ENCODE results near the gene LBHD2.
"Not testable (repeated sequence)": the region's sequence is repeated elsewhere in the genome, so short reads cannot be mapped to it uniquely, and the experiment has no call there.

LBHD2 gene

GRCh38 chr14:103107455-103107854 is 23.4 kb downstream of the LBHD2 start:
- no peak for DNase-seq

DNA sequence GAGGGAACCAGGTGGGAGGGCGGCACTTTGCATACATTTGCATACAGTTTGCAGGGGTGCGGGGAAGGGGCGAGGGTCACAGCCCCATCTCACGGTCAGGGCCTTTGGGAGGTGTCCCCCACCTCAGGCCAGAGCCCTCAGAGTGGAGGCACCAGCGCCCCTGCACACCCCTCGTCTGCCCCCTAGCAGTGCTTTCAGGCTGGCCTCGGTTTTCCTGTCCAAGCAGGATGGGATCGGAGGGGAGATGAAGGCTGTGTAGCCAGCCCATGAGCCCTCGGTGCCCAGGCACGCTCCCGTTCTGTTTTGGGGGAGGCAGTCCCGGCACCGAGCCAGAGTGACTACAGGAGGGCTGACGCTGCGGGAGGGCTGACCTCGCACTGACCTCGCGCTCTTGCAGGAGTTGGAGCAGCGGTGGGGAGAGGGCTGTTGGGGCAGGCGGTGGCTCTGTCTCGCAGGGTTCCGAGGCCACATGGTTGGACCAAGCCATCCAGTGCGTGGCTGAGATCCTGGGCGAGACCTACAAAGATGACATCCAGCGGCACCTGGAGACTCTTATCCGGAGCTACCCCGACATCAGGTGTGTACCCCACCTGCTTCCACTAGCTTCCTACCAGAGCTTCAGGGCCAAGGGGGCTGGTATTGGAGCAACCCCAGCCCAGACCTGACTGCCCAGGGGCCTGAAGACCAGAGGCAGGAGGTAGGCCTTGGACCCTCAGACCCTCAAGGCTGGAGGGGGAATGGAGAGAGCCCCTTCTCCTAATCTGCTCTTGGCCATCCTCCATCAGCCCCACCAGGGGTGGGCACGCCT is 24.1 kb downstream of the LBHD2 start:
- DNase-seq: no peak

GRCh38 chr14:103108749-103109207 is 24.8 kb downstream of the LBHD2 start:
- DNase-seq: no peak

DNA sequence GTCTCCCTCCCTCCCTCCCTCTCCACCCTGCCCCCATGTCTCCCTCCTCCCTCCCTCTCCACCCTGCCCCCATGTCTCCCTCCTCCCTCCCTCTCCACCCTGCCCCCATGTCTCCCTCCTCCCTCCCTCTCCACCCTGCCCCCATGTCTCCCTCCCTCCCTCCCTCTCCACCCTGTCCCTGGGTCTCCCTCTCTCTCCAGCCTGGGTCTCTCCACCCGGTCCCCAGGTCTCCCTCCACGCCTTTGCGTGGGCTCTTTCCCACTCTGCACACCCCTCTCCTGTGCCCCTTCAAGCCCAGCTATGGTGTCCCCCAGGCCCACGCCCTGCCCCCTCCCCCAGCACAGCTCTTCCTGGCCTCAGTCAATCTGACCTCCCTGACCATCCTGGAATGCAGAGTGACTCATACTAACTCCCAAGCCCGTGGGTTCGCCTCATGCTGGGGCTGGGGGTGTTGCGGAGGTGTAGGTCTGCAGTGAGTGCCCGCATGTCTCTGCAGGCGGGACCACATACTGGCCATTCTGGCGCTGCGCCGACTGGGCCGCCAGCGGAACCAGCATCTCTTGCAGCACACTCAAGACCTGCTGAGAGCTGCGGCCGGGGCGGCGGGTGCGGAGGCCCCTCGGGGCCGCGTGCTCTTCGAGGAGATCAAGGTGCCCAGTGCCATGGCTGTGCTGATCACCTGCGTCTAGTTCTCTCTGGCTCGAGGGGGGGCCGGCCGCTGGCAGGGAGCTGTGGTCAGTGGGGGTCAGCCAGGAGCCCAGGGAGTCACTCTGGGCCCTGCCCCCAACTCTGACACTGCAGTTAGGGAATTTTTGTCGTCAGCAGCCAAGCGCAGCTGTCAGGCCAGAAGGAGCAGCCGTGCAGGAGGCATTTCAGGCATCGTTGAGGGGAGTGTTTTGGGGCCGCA is 25.8 kb downstream of the LBHD2 start:
- no peak for DNase-seq

GRCh38 chr14:103110681-103111231 is 26.7 kb downstream of the LBHD2 start:
- no peak for DNase-seq

DNA sequence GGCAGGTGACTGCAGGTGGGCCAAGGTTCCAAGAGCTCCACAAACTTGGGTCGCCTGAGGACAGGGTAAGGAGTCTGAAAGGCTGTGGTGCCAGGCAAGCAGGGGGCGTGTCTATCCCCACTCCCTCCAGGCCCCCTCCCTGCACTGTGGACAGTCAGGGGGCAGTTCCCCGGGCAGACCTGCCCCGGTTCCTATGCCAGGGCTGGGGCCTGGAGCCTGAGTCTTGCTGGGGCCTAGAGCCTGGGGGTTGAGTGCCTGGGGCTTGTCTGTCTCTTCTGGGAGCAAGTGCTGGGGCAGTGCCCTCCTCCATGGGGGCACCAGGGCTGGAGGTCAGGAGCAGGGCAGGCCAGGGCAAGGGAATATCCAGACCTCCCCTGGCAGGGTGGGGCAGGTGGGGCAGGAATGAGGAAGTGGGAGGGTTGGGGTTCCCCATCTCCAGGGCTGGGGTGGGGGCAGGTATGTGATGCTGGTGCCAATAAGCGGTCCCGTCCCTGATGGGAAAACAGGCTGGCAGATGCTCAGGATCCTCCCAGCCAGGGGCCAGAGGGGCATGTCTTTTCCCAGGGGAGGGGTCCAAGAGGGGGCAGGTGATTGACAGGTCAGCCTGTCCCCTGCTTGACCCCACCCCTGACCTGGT is 27.3 kb downstream of the LBHD2 start:
- DNase-seq: no peak

- no peak for DNase-seq
Measured at GRCh38 chr14:103112400-103113243, 28.6 kb downstream of the LBHD2 start.

DNA sequence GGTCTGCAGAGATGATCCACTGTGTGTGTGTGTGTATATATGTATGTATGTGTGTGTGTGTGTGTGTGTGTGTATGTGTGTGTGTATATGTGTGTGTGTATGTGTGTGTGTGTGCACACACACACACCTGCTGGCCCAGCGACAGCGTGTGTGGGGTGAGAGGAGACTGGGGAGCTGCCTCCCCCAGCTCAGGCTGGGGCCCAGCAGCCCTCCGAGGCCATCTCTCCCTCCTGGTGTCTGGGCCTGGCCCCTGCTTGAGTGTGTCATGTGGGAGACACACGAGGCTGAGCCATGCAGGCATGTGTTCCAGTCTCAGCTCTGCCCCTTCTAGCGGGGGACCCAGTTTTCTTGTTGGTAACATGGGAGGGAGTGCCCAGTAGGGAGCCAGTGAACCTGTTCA is 29.3 kb downstream of the LBHD2 start:
- no peak for DNase-seq

GRCh38 chr14:103113774-103114173 is 29.8 kb downstream of the LBHD2 start:
- no peak for DNase-seq

GRCh38 chr14:103115086-103115679 is 31.2 kb downstream of the LBHD2 start:
- DNase-seq: not testable (repeated sequence)

DNA sequence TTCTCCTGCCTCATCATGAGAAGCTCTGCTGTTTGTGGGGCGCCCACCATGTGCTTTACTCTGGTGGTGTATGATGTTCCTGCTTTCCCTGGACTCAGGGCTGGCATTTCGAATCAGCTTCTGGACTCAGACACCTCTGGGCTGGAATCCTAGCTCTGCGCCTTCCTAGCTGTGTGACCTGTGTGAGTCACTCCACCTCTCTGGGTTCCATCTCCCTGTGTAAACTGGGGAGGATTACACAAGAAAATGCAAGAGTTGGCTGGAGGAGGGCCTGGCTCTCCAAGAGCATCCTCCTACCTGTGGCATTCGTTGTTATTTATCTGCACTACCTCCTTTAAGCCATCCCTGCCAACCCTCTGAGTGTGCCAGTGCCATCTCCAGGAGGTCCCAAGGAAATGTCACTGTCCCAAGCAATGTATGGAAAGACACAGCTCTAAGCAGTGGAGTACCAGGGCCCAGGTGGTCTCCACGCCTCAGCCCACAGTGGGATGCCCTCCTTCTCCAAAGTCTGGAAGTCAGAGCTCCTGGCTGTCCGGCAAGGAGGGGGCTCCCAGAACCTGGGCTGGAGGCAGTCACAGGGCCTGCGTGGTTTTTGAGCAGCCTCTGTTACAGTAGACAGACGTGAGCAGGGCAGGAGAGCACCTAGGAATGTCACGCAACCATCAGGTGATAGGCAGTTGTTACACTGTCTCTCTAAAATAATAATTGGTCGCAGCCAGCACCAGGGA is 32.0 kb downstream of the LBHD2 start:
- no peak for DNase-seq

DNA sequence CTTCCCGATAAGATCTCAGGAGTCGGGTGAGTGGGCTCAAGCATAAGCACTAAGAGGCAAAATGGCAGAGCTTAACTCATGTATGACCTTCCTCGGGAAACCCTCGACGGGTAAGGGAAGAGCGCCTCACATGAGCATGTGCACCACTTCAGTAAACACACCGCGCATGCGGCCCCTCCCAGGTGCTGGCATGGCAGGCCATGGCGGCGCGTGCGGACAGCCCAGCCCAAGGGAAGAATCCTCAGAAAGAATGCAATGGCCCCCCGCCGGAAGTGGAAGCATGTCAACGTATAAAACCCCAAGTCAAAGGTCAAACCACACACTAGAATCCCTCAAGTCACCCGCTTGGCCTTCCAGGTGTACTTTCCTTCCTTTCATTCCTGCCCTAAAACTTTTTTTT is 32.6 kb downstream of the LBHD2 start:
- no peak for DNase-seq

DNA sequence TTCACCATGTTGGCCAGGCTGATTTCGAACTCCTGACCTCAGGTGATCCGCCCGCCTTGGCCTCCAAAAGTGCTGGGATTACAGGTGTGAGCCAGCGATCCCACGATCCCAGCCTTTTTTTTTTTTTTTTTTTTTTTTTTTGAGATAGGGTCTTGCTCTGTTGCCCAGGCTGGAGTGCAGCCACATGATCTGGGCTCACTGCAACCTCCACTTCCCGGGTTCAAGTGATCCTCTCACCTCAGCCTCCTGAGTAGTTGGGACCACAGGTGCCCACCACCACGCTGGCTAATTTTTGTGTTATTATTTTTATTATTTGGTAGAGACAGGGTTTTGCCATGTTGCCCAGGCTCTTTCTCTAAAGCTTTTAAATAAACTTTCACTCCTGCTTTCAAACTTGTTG is 33.5 kb downstream of the LBHD2 start:
- DNase-seq: not testable (repeated sequence)

- no peak for DNase-seq
Measured at GRCh38 chr14:103118018-103118662, 34.1 kb downstream of the LBHD2 start.

DNA sequence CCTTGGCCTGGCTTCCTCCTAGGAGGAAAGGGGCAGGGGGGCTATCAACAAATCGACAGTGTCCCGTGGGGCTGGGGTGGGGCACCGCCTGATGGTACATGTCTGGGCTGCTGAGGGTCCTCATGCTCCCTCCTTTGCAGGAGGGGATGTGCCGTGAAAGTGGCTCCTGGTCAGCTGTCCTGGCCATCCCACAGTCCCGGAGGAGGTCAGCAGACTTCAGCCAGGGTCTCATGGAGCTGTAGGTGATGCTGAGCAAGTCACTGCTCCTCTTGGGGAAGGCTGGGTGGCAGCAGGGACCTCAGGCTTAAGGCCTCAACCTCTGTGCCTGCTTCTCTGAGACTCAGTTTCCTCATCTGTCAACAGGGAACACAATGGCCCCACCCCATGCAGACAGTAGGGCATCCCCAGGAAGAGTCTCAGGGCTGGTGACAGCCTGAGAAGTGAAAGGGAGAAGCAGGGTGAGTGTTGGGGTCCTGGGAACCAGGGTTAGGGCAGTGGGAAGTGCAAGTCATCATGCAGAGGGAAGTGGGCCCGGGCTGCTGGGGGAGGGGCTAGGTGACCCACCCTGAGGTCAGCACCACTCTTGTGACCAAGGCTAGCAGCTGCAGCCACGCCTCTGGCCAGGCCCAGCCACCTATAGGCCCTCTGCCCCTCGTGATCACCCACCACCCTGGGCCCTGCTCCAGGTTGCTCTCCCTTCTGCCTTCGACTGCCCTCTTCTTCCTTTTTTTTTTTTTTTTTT is 34.8 kb downstream of the LBHD2 start:
- no peak for DNase-seq

GRCh38 chr14:103119527-103119926 is 35.5 kb downstream of the LBHD2 start:
- DNase-seq: not testable (repeated sequence)

- no peak for DNase-seq
Measured at GRCh38 chr14:103121121-103121845, 37.3 kb downstream of the LBHD2 start.

DNA sequence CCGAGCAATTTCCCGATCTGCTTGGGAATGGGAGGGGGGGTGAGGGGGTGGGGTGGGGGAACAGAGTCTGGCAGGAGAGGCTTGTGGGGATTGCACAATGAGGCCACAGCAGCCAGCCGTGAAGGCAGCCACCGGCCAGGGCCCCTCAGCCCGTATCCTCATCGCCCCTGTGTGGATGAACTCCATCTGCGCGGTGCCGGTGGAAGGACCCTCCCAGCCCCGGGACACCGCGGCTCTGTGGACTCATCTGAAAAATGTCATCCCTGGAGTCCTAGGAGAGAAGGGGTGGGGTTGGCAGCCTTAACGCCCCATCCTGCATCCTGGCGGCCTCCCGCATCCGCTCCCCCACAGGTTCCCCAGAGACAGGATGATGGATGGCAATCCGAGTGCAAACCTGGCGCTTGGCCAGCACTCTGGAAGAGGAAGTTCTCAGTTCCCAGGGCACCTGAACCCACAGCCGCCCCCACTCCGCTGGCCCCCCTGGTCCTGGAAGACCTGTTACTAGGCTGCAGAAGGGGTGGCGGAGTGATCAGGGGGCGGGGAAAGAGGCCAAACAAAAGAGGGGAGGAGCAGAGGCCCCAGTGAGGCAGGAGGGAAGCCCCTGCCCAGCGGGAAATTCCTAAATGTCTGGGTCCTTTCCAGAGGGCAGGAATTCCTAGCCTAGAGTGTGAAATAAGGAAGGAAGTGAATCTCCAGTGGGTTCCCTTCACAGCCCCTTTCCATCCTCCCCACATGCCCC is 38.0 kb downstream of the LBHD2 start:
- DNase-seq: peak; percentile 77 to 87

Measured in NCI-H187 (cell line).